GM23338 (cell line): ENCODE data around the gene CELSR3.

Experiments
- CREB1 ChIP-seq: fragments of 250-450 bp; sonication (Bioruptor Pico); IDR thresholded peaks from 2 replicates; pipeline ENCODE4 v1.5.0; 2020; ENCODE audit warnings: low read depth, mild to moderate bottlenecking, moderate library complexity
- EZH2 ChIP-seq: fragments of 200-600 bp; sonication (generic); IDR thresholded peaks from one replicate; pipeline ENCODE4 v1.8.0; 2017; ENCODE audit warnings: antibody characterized with exemption, mild to moderate bottlenecking, low read depth; ENCODE audit not compliant: unreplicated experiment
- EZH2phosphoT487 ChIP-seq: fragments of 200-600 bp; sonication (generic); IDR thresholded peaks from one replicate; pipeline ENCODE4 v1.8.1; 2018; ENCODE audit warnings: antibody characterized with exemption; ENCODE audit not compliant: unreplicated experiment
- JUNB ChIP-seq: IDR thresholded peaks from one replicate; pipeline ENCODE4 v1.6.1; 2016; ENCODE audit warnings: antibody characterized with exemption; ENCODE audit not compliant: unreplicated experiment
- NANOG ChIP-seq: IDR thresholded peaks from 2 replicates; pipeline ENCODE4 v1.6.1; 2016; ENCODE audit warnings: antibody characterized with exemption, borderline replicate concordance
- POLR2AphosphoS5 ChIP-seq: IDR thresholded peaks from 2 replicates; pipeline ENCODE4 v1.6.1; 2016; ENCODE audit warnings: antibody characterized with exemption, low read depth
- STAT1 ChIP-seq: IDR thresholded peaks from one replicate; pipeline ENCODE4 v1.6.1; 2016; ENCODE audit warnings: antibody characterized with exemption; ENCODE audit not compliant: unreplicated experiment
- ZNF114 ChIP-seq: fragments of 250-450 bp; sonication (Bioruptor Pico); IDR thresholded peaks from 2 replicates; pipeline ENCODE4 v1.5.0; 2020; ENCODE audit warnings: mild to moderate bottlenecking, moderate library complexity
- ZNF331 ChIP-seq: fragments of 250-450 bp; sonication (Bioruptor Pico); IDR thresholded peaks from 2 replicates; pipeline ENCODE4 v1.5.0; 2020; ENCODE audit warnings: low read depth, mild to moderate bottlenecking, moderate library complexity
- TF ChIP-seq, protein P1 (sequence below), 2 experiments: fragments of 200-600 bp in 1 of 2; sonication (generic) in 1 of 2; conservative IDR thresholded peaks; 2 replicates each; pipeline versions ENCODE4 v1.5.1 to v1.6.1; 2016 to 2017; ENCODE audit warnings: antibody characterized with exemption in 2 of 2, low read depth in 2 of 2, mild to moderate bottlenecking in 2 of 2, moderate library complexity in 1 of 2
- TF ChIP-seq, protein P2 (sequence below): IDR thresholded peaks from one replicate; pipeline ENCODE4 v1.6.1; 2018; ENCODE audit warnings: antibody characterized with exemption; ENCODE audit not compliant: unreplicated experiment
- TF ChIP-seq, protein P3 (sequence below): IDR thresholded peaks from 2 replicates; pipeline ENCODE4 v1.6.1; 2016; ENCODE audit warnings: antibody characterized with exemption
- TF ChIP-seq, protein P4 (sequence below): fragments of 250-450 bp; sonication (Bioruptor Pico); IDR thresholded peaks from 2 replicates; pipeline ENCODE4 v1.5.0; 2020; ENCODE audit warnings: mild to moderate bottlenecking, moderate library complexity

DNA sequence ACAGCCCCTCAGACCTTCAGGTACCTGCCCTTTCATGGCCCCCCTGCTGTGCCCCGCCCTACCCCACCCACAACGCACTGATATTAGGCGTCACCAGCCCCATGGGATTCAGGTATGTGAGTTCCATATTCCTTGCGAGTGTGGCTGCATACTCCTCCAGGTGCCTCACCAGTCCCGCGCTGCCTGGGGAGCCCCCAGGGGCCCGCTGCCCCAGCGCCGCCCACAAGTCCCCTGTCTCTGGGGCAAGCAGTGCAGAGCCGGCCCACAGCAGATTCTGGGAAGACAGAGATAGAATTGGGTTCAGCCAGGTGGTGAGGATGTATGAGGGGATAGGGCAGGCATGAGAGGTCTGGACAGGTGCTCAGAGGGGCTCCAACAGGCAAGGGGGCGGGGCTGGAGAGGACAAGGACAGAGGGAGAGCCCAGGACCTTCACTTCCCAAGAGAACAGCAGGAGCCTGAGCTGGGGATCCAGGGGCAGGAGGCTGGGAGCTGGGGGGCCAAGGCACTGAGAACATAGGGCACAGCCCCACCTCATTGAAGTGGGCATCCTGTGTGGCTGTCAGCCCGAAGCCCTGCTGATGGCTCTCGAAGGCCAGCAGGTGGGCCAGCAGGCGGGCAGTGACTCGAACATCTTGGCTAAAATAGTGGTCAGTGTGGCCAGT lies 14.4 kb downstream of the CELSR3 start:
- TF ChIP-seq, protein P1, sequence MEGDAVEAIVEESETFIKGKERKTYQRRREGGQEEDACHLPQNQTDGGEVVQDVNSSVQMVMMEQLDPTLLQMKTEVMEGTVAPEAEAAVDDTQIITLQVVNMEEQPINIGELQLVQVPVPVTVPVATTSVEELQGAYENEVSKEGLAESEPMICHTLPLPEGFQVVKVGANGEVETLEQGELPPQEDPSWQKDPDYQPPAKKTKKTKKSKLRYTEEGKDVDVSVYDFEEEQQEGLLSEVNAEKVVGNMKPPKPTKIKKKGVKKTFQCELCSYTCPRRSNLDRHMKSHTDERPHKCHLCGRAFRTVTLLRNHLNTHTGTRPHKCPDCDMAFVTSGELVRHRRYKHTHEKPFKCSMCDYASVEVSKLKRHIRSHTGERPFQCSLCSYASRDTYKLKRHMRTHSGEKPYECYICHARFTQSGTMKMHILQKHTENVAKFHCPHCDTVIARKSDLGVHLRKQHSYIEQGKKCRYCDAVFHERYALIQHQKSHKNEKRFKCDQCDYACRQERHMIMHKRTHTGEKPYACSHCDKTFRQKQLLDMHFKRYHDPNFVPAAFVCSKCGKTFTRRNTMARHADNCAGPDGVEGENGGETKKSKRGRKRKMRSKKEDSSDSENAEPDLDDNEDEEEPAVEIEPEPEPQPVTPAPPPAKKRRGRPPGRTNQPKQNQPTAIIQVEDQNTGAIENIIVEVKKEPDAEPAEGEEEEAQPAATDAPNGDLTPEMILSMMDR (conservative IDR thresholded peaks at IDR 0.05; ENCODE audit: low read depth in 2 of 2), result no peak
- no peak for TF ChIP-seq POLR2AphosphoS5
- no peak for TF ChIP-seq EZH2
- TF ChIP-seq ZNF114 (CRISPR knock-in tag), result no peak
- no peak for TF ChIP-seq NANOG
- TF ChIP-seq EZH2phosphoT487, result no peak
- no peak for TF ChIP-seq JUNB
- TF ChIP-seq, protein P2, sequence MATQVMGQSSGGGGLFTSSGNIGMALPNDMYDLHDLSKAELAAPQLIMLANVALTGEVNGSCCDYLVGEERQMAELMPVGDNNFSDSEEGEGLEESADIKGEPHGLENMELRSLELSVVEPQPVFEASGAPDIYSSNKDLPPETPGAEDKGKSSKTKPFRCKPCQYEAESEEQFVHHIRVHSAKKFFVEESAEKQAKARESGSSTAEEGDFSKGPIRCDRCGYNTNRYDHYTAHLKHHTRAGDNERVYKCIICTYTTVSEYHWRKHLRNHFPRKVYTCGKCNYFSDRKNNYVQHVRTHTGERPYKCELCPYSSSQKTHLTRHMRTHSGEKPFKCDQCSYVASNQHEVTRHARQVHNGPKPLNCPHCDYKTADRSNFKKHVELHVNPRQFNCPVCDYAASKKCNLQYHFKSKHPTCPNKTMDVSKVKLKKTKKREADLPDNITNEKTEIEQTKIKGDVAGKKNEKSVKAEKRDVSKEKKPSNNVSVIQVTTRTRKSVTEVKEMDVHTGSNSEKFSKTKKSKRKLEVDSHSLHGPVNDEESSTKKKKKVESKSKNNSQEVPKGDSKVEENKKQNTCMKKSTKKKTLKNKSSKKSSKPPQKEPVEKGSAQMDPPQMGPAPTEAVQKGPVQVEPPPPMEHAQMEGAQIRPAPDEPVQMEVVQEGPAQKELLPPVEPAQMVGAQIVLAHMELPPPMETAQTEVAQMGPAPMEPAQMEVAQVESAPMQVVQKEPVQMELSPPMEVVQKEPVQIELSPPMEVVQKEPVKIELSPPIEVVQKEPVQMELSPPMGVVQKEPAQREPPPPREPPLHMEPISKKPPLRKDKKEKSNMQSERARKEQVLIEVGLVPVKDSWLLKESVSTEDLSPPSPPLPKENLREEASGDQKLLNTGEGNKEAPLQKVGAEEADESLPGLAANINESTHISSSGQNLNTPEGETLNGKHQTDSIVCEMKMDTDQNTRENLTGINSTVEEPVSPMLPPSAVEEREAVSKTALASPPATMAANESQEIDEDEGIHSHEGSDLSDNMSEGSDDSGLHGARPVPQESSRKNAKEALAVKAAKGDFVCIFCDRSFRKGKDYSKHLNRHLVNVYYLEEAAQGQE, result no peak
- no peak for TF ChIP-seq CREB1
- TF ChIP-seq ZNF331 (CRISPR knock-in tag), result no peak
- TF ChIP-seq STAT1, result no peak
- TF ChIP-seq, protein P3, sequence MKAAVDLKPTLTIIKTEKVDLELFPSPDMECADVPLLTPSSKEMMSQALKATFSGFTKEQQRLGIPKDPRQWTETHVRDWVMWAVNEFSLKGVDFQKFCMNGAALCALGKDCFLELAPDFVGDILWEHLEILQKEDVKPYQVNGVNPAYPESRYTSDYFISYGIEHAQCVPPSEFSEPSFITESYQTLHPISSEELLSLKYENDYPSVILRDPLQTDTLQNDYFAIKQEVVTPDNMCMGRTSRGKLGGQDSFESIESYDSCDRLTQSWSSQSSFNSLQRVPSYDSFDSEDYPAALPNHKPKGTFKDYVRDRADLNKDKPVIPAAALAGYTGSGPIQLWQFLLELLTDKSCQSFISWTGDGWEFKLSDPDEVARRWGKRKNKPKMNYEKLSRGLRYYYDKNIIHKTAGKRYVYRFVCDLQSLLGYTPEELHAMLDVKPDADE, result no peak
- TF ChIP-seq, protein P4, sequence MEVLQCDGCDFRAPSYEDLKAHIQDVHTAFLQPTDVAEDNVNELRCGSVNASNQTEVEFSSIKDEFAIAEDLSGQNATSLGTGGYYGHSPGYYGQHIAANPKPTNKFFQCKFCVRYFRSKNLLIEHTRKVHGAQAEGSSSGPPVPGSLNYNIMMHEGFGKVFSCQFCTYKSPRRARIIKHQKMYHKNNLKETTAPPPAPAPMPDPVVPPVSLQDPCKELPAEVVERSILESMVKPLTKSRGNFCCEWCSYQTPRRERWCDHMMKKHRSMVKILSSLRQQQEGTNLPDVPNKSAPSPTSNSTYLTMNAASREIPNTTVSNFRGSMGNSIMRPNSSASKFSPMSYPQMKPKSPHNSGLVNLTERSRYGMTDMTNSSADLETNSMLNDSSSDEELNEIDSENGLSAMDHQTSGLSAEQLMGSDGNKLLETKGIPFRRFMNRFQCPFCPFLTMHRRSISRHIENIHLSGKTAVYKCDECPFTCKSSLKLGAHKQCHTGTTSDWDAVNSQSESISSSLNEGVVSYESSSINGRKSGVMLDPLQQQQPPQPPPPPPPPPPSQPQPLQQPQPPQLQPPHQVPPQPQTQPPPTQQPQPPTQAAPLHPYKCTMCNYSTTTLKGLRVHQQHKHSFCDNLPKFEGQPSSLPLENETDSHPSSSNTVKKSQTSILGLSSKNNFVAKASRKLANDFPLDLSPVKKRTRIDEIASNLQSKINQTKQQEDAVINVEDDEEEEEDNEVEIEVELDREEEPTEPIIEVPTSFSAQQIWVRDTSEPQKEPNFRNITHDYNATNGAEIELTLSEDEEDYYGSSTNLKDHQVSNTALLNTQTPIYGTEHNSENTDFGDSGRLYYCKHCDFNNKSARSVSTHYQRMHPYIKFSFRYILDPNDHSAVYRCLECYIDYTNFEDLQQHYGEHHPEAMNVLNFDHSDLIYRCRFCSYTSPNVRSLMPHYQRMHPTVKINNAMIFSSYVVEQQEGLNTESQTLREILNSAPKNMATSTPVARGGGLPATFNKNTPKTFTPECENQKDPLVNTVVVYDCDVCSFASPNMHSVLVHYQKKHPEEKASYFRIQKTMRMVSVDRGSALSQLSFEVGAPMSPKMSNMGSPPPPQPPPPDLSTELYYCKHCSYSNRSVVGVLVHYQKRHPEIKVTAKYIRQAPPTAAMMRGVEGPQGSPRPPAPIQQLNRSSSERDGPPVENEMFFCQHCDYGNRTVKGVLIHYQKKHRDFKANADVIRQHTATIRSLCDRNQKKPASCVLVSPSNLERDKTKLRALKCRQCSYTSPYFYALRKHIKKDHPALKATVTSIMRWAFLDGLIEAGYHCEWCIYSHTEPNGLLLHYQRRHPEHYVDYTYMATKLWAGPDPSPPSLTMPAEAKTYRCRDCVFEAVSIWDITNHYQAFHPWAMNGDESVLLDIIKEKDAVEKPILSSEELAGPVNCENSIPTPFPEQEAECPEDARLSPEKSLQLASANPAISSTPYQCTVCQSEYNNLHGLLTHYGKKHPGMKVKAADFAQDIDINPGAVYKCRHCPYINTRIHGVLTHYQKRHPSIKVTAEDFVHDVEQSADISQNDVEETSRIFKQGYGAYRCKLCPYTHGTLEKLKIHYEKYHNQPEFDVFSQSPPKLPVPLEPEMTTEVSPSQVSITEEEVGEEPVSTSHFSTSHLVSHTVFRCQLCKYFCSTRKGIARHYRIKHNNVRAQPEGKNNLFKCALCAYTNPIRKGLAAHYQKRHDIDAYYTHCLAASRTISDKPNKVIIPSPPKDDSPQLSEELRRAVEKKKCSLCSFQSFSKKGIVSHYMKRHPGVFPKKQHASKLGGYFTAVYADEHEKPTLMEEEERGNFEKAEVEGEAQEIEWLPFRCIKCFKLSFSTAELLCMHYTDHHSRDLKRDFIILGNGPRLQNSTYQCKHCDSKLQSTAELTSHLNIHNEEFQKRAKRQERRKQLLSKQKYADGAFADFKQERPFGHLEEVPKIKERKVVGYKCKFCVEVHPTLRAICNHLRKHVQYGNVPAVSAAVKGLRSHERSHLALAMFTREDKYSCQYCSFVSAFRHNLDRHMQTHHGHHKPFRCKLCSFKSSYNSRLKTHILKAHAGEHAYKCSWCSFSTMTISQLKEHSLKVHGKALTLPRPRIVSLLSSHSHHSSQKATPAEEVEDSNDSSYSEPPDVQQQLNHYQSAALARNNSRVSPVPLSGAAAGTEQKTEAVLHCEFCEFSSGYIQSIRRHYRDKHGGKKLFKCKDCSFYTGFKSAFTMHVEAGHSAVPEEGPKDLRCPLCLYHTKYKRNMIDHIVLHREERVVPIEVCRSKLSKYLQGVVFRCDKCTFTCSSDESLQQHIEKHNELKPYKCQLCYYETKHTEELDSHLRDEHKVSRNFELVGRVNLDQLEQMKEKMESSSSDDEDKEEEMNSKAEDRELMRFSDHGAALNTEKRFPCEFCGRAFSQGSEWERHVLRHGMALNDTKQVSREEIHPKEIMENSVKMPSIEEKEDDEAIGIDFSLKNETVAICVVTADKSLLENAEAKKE (CRISPR knock-in tag), result no peak
